HG02759 (cell line): ENCODE measurements around the gene NTHL1.

Experiments
- ATAC-seq: cut with Tn5 transposase; IDR thresholded peaks from one replicate; pipeline ENCODE4 v1.9.1; 2021; ENCODE audit warnings: mild to moderate bottlenecking, moderate library complexity; ENCODE audit not compliant: unreplicated experiment

Gene NTHL1

DNA sequence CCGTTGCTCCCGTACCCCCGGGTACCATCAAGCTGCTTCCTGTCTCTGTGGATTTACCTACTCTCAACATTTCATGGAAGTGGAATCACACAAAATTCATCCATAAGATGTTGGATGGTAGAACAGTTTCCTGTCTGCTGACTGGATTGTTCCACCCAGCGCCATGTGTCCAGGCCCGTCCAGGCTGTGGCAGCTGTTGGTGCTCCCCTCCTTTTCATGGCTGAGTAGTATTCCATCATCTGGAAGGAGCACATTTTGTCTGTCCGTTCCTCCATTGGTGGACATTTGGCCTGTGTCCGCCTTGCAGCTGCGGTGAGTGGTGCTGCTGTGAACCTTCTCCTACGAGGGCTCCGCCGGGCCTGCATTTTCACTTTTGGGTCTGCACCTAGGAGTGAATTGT is 18.5 kb upstream of the NTHL1 start:
- no peak for ATAC-seq

DNA sequence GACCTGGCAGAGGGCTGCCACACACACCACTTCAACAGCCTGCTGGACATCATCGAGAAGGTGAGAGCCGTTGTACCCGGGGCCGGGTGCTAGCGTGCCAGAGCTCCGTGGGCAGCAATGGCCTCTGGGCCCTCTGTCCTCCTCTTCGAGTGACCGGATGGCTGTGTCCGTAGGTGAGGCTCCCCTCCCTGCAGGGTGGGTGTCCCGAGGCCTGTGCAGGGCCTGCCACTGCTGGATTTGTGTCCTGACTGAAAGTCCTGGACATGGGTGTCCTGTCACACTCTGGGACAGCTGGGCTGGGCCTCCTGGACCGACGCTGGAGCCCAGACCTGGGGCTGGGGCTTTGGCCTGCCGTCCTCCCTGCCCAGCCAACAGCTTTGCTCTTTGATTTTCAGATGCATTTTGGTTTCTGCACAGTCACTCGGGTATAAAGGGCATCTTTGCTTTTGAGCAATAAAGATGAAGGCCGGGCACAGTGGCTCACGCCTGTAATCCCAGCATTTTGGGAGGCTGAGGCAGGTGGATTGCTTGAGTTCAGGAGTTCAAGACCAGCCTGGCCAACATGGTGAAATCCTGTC is 16.8 kb upstream of the NTHL1 start:
- ATAC-seq = no peak

DNA sequence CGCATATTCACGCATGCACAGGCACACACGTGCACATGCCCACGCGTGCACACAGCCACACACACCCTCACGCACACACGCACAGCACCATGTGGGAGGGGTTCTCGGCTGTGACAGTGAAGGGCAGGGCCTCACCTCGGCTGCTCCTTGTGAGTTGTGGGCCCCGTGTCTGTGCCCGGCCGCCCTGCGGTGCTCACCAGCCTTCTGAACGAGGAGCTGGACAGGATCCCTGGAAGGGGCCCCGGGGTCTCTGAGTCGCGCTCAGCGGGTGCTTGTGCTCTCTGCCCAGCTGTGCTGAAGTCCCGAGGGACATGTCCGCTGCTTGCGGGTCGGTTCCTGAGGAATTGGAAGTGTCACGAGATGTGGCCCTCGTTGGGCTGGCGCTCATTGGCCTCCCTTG is 16.2 kb upstream of the NTHL1 start:
- no peak for ATAC-seq

GRCh38 chr16:2062801-2063200 is 15.2 kb upstream of the NTHL1 start:
- no peak for ATAC-seq

GRCh38 chr16:2061526-2061925 is 13.9 kb upstream of the NTHL1 start:
- ATAC-seq = no peak

- no peak for ATAC-seq
Observed at GRCh38 chr16:2061023-2061422, 13.4 kb upstream of the NTHL1 start.

GRCh38 chr16:2060346-2060745 is 12.7 kb upstream of the NTHL1 start:
- ATAC-seq = no peak

- ATAC-seq = no peak
Observed at GRCh38 chr16:2058872-2059271, 11.2 kb upstream of the NTHL1 start.

DNA sequence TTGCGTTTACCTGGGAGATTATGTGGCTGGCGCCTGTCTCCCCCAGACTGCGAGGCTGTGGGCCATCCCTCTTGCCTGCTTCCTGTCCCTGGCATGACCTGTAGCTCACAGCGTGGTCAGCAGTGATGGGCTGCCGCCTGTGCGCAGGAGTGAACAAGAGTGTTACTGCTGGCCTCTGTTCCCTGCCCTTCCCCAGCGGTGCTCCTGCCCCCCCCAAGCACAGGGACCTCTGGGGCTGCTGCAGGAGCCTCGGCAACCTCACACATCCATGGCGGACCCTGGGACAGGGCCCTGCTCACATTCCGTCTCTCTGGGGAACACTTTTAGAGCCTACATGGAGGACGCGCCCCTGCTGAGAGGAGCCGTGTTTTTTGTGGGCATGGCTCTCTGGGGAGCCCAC is 10.8 kb upstream of the NTHL1 start:
- no peak for ATAC-seq

DNA sequence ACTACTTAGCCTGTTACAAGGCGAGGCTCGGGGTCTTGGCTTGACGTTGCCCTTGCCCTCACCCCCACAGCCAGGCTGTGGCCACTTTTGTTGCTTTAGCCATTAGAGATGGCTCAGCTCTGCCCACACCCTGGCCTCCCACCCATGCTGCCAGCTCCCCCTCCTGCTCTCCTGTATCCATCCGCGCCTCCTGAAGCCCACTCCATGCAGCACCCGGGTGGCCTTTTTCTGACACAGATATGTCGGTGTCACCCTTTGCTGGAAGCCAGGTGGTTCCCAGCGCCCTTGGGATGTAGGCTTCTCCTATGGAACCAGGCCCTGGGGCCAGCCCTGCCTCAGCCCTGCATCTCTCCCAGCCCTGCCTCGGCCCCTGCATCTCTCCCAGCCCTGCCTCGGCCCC is 9.8 kb upstream of the NTHL1 start:
- ATAC-seq = no peak

GRCh38 chr16:2056681-2057407 is 9.2 kb upstream of the NTHL1 start:
- no peak for ATAC-seq

- ATAC-seq = no peak
Observed at GRCh38 chr16:2056077-2056476, 8.4 kb upstream of the NTHL1 start.

DNA sequence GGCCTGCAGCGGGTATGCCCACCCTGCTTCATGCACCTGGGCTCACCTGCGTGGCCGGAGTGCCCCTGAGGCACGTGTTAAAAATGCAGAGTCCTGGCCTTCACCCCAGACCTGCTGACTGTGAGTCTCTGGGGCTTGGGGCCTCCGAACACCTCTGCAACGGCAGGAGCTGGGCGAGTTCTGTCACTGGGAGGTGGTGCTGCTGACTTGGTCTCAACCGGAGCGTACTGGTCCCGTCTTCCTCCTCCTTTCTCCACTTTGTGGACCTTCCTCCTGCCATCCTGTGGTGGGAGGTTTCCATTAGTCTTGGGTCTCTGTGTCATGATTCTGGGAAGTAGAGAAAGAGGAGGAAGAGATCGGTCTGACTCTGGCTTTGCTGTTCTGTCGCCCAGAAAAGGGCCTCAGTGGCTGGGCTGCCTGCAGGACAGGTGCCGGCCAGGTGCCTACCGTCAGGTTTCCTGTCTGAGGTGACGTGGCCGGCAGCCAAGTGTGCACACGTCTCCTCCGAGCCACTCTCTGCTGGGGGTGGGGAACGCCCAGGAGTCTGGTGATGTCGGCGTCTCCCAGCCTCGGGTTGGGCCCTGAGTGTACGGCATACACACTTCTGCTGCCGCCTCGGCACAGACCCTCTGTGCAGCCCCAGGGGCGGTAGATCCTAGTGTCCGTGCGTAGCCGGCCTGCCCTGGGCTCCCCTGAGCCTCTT is 7.1 kb upstream of the NTHL1 start:
- no peak for ATAC-seq

DNA sequence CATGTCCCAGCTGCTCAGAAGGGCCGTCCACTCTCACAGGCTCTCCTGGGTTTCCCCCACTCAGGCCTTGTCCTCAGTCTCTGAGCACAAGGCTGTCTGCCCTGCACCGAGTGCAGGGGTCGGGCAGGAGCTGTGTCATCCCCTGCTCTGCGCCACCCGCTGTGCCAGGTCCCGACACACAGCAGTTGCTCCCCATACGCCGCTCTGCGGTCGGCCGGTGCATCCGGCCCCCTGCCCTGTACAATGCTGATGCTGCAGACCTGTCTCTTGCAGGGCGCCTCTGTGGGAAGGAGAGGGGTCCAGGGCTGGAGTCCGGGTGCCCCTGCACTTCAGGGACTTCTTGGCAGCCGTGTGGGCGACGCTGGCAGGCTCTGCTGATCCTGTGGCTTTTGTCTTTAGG is 6.3 kb upstream of the NTHL1 start:
- no peak for ATAC-seq

- ATAC-seq = no peak
Observed at GRCh38 chr16:2053211-2053610, 5.6 kb upstream of the NTHL1 start.

DNA sequence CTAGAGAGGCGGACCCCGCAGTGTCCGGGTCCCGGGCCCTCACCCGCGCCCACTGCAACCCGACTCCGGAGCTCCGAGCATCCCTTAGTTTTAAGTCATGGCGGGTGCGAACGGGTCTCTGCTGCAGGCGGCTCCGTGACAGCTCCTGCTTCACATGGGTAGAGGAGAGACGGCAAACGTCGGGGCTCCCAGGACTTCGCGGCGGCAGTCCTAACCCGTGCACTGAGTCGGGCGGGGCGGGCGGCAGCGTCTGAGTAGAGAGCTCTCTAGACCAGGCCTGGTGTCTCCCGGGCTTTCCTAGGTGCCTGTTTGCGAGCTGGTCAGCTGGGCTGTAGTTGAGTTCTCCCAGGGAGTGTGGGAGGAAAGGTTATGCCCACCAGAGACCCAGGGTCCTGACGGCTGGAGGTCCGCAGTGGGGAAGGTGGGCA is 496 bp upstream of the NTHL1 start:
- ATAC-seq = no peak

DNA sequence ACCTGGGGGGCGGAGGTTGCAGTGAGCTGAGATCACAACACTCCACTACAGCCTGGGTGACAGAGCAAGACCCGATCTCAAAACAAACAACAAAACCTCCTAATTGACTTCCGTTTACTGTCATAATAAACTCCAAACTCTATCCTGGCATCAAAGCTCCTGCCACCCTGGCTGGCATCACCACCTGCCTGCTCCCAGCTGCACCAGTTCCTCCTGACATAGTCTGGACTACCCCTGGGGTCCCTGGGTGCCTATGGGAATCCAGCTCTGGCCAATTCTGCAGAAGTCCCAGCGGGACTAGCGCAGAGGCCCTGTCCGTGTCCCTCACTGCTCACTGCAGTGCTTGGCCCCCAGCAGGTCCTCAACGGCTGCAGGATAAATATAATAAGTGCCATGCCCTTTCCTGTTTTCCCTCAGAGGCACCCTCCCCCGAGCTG is 723 bp downstream of the NTHL1 start:
- ATAC-seq = no peak

DNA sequence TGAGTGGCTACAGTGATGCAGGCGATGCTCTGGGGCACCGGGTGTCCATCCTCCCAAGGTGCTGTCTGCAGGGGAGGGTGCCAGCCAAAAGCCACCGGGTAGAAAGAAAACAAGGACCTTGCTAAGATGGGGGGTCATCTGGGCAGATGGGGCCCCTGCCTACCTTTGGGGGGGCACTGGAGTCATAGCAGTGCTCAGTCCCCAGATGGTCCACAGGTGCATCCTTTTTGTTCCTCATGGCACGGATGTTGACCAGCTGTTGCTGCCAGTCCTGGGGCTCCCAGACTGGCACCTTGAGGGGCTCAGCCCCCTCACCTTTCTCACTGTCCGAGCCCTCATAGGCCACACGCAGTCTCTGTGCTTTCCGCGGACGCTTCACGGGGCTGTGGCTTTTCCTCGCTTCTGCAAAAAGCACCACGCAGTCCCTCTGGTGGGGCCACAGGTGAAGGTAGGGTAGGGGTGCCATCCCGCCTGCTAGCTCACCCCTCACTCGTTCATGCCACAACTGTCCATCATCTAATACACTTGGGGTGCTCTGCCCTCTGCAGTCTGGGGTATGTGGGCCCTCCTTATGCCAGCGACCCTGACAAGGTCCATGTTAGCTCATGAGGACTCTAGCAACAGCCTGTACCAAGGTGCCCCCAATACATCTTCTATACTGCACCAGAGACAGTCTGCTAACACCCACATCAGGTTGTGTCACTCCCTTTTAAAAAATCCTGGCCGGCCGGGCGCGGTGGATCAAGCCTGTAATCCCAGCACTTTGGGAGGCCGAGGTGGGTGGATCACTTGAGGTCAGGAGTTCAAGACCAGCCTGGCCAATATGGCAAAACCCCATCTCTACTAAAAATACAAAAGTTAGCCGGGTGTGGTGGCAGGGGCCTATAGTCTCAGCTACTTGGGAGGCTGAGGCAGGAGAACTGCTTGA is 1.4 kb downstream of the NTHL1 start:
- no peak for ATAC-seq

DNA sequence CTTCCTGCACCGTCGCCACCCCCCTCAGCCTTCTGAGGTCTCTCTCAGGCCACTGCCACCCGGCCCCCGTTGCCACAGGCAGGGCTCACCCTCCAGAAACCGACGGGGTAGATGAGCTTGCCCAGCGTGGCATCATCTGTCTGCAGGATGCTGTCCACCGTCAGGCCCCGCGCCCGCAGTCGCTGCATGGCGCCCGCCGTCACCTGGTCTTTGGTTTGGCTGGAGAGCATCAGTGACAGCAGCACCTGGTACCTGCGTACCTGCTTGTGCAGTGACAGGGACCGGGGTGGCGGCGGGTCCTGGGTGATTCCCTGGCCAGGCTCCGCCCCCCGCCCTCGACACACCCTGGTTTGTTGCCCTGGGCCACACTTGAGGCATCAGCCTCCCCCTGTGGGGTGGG is 3.1 kb downstream of the NTHL1 start:
- ATAC-seq = no peak

DNA sequence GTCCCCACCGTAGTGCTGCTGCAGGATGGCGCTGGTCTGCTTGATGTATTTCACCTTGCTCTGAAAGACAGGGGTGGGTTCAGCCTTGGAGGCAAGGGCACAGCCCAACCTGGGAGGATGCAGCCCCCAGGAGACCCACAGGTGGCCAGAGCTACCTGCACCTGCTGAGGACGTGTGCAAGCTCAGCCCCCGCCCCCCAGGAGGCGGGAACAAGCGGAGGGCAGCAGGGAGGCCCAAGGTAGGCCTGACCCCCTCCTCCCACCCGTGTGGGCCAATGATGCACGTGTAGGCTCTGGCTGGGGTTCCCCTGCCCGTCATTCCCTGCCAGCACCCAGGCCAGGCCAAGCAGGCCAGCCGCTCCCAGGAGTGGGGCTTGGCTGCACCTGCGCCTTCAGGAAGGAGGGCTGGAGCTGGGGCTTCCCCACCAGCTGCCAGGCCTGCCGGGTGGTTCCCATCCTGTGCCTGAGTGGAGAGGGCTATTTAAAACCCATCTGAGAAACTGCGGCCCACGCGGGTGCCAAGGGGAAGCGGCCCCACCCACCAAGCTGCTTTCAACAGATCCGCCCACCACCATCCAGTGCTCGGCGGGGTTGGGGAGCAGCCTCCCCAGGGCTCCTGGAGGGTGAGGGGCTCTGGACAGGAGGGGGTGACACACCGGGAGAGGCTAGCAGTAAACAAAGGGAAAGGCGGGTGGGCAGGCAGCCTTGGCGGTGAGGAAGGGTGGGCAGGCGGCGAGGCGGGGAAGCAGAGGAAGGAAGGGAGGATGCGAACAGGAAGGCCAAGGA is 3.8 kb downstream of the NTHL1 start:
- ATAC-seq = no peak
